ENCODE measurements around the gene STK16.

DNA sequence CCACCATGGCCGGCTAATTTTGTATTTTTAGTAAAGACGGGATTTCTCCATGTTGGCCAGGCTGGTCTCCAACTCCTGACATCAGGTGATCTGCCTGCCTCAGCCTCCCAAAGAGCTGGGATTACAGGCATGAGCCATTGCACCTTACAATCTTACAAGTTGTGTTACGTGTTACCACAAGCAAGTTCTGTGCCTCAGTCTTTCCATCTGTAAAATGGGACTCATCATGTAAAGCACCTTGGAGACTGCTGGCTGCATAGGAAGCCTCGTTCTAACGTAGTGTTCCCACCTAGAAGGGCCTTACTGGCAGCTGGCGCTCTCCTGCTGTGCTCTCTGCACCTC is 43.9 kb downstream of the STK16 start:
- TF ChIP-seq, protein P1, sequence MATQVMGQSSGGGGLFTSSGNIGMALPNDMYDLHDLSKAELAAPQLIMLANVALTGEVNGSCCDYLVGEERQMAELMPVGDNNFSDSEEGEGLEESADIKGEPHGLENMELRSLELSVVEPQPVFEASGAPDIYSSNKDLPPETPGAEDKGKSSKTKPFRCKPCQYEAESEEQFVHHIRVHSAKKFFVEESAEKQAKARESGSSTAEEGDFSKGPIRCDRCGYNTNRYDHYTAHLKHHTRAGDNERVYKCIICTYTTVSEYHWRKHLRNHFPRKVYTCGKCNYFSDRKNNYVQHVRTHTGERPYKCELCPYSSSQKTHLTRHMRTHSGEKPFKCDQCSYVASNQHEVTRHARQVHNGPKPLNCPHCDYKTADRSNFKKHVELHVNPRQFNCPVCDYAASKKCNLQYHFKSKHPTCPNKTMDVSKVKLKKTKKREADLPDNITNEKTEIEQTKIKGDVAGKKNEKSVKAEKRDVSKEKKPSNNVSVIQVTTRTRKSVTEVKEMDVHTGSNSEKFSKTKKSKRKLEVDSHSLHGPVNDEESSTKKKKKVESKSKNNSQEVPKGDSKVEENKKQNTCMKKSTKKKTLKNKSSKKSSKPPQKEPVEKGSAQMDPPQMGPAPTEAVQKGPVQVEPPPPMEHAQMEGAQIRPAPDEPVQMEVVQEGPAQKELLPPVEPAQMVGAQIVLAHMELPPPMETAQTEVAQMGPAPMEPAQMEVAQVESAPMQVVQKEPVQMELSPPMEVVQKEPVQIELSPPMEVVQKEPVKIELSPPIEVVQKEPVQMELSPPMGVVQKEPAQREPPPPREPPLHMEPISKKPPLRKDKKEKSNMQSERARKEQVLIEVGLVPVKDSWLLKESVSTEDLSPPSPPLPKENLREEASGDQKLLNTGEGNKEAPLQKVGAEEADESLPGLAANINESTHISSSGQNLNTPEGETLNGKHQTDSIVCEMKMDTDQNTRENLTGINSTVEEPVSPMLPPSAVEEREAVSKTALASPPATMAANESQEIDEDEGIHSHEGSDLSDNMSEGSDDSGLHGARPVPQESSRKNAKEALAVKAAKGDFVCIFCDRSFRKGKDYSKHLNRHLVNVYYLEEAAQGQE (IDR thresholded peaks at IDR 0.05; ENCODE audit: low read depth) = no peak
- TF ChIP-seq EP300 (IDR thresholded peaks at IDR 0.05; ENCODE audit: borderline replicate concordance) (no peak), FOXM1 (IDR thresholded peaks at IDR 0.05; ENCODE audit: borderline replicate concordance, low read depth) (no peak), YY1 (IDR thresholded peaks at IDR 0.05; ENCODE audit: low read depth) (no peak), RAD21 (IDR thresholded peaks at IDR 0.05; ENCODE audit: low read depth) (no peak), MAX (IDR thresholded peaks at IDR 0.05) (no peak), ZBTB7A (IDR thresholded peaks at IDR 0.05; ENCODE audit: low read depth) (no peak)
- TF ChIP-seq, protein P2, sequence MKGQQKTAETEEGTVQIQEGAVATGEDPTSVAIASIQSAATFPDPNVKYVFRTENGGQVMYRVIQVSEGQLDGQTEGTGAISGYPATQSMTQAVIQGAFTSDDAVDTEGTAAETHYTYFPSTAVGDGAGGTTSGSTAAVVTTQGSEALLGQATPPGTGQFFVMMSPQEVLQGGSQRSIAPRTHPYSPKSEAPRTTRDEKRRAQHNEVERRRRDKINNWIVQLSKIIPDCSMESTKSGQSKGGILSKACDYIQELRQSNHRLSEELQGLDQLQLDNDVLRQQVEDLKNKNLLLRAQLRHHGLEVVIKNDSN (IDR thresholded peaks at IDR 0.05) = no peak
